Activated CD4-positive, CD25-positive, alpha-beta regulatory T cell (primary cell): ENCODE data around the gene PCK1.

Source experiments
- DNase-seq, 4 experiments: peaks; one replicate each; lab custom pipeline; 2025; lab: John Stamatoyannopoulos, UW

PCK1 gene

GRCh38 chr20:57589728-57590484 is 29.0 kb downstream of the PCK1 start:
- no peak for DNase-seq

- DNase-seq, result no peak
Measured at GRCh38 chr20:57590485-57591288, 29.8 kb downstream of the PCK1 start.

GRCh38 chr20:57591289-57592229 is 30.6 kb downstream of the PCK1 start:
- no peak for DNase-seq

GRCh38 chr20:57592263-57593092 is 31.6 kb downstream of the PCK1 start:
- DNase-seq, result no peak

- DNase-seq, result no peak
Measured at GRCh38 chr20:57593134-57593886, 32.4 kb downstream of the PCK1 start.

GRCh38 chr20:57594092-57594951 is 33.4 kb downstream of the PCK1 start:
- DNase-seq, result peak; percentile 32 to 37 (median 34)

- no peak for DNase-seq
Measured at GRCh38 chr20:57595041-57596030, 34.4 kb downstream of the PCK1 start.

GRCh38 chr20:57596358-57596757 is 35.4 kb downstream of the PCK1 start:
- no peak for DNase-seq

- peak; percentile 49 to 70 (median 63) for DNase-seq
Measured at GRCh38 chr20:57596998-57597939, 36.4 kb downstream of the PCK1 start.

- DNase-seq, result no peak
Measured at GRCh38 chr20:57598060-57598459, 37.1 kb downstream of the PCK1 start.

GRCh38 chr20:57598491-57598890 is 37.6 kb downstream of the PCK1 start:
- no peak for DNase-seq

GRCh38 chr20:57600320-57601210 is 39.7 kb downstream of the PCK1 start:
- no peak for DNase-seq

- DNase-seq, result no peak
Measured at GRCh38 chr20:57601211-57601570, 40.3 kb downstream of the PCK1 start.

GRCh38 chr20:57601737-57602136 is 40.8 kb downstream of the PCK1 start:
- no peak for DNase-seq

- DNase-seq, result no peak
Measured at GRCh38 chr20:57603120-57603519, 42.2 kb downstream of the PCK1 start.

- DNase-seq, result no peak
Measured at GRCh38 chr20:57605045-57605444, 44.1 kb downstream of the PCK1 start.
